Diencephalon (tissue), 1 donor: ENCODE data around the gene RPS27. TPM values are rescaled to one million over a fixed set of nuclear protein-coding genes. Genes with fewer than 3 reads are reported as not detected.

Experiments
- small RNA-seq: library from RNA; depleted of rRNA; stranded (forward); fragments of <200 nt; gene quantifications from one replicate; pipeline ENCODE3, GENCODE V24; 2014
- total RNA-seq: library from RNA; depleted of rRNA; stranded (reverse); fragments of >200 nt; gene quantifications from one replicate; pipeline ENCODE4 v1.2.3, GENCODE V29; 2014

Gene RPS27
- 1,449 TPM for total RNA-seq

GRCh38 chr1:153990468-153991150 lies at the start of gene RPS27:
Gene RPS27, plus strand, starts transcription at chr1:153990762. Its CDS starts 35 bp downstream, at chr1:153990797.

GRCh38 chr1:153946622-153947241 lies 43.8 kb upstream of the RPS27 start, which contains the start of gene DENND4B:
Gene DENND4B, minus strand, starts transcription at chr1:153946718. Its CDS starts 2,344 bp downstream, at chr1:153944374.

DNA sequence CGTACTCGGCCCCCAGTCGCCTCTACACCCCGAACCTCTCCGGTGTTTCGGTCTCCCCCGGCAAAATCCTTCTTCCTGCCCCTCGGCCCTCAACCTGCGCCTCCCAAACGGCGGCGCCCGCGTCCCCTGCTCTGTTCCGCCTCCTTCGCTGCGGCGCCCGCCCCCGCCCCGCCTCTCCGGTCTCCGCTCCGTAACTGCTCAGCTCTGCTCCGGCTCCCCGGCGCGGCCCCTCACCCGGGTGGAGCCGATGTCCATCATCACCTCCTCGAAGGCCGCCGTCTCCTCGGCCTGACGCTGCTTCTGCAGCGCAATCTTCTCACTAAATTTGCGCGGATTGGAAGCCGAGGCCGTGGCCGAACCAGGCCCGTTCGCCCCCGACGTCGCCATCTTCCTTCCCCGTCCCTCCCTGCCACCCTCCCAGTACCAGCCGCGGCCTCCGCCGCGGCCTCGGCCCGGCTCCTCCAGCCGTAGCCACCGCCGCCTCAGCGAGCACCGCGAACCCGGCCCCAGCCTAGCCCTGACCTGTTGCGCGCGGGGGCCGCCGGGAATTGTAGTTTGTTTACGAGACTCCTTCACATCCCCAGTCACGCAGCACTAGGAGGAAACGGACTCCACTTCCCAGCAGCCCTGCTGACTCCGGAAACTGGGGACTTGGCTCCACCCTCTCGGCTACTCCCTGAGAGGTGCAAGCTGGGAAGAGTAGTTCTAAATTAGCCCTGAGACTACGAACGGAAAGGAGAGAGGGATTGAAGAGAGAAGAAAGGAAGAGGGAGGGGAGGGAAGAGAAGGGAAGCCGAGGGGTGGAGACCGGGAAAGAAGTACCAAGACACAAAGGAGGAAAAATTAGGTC lies 32.2 kb upstream of the RPS27 start, which contains the start of gene CRTC2:
Gene CRTC2 (minus strand): TSS at position 502 of the 850 bp plus-strand sequence. CDS start 115 bp downstream, at position 387.

GRCh38 chr1:153963030-153963849 lies 27.3 kb upstream of the RPS27 start, which contains the start of gene SLC39A1:
Gene SLC39A1, minus strand, starts transcription at chr1:153963537. Its CDS starts 822 bp downstream, at chr1:153962715.

DNA sequence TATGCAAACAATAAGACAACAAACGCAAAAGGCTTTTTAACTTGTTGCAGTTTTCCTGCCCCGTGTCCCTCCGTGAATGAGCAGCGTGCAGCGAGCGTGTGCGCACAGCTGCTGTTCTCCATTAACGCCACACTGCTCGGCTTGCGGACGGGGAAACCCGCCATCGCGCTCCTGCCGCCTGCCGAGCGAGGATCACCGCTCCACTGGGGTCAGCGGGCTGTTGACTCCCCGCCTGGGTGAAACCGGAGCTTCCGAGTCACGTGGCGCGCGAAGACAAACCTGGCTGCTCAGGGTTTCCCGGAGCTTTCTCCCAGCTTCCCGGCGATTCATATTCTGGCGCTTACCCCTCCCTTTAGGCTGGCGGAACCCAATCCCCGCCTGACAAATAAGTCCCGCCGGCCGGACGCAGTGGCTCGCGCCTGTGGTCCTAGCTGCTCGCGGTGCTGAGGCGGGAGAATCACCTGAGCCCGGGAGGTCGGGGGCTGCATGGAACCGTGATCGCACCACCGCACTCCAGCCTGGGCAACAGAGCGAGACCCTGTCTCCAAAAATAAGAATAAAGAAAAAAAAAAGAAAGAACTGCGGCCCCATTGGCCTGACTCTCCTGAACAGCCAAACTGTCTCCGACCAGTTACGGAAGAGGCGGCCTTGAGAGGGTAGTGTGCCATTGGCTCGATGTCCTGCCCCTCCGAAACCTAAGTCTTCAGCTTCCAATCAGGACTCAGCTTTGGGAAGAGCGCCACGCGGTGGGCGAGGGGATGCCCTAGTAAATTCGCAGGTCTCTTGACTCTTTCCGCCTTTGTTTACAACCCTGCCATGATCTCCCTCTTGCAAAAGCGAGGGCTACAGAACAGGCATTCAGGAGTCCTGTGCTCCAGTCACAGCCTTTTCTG lies 23.2 kb upstream of the RPS27 start, which contains the start of gene CREB3L4:
Gene CREB3L4 (plus strand): TSS at position 796 of the 893 bp plus-strand sequence. CDS start 624 bp downstream, outside the sequence.

GRCh38 chr1:153977250-153978240 lies 13.0 kb upstream of the RPS27 start, which contains the start of gene JTB:
Gene JTB, minus strand, starts transcription at chr1:153977674. Its CDS starts 422 bp downstream, at chr1:153977252.

DNA sequence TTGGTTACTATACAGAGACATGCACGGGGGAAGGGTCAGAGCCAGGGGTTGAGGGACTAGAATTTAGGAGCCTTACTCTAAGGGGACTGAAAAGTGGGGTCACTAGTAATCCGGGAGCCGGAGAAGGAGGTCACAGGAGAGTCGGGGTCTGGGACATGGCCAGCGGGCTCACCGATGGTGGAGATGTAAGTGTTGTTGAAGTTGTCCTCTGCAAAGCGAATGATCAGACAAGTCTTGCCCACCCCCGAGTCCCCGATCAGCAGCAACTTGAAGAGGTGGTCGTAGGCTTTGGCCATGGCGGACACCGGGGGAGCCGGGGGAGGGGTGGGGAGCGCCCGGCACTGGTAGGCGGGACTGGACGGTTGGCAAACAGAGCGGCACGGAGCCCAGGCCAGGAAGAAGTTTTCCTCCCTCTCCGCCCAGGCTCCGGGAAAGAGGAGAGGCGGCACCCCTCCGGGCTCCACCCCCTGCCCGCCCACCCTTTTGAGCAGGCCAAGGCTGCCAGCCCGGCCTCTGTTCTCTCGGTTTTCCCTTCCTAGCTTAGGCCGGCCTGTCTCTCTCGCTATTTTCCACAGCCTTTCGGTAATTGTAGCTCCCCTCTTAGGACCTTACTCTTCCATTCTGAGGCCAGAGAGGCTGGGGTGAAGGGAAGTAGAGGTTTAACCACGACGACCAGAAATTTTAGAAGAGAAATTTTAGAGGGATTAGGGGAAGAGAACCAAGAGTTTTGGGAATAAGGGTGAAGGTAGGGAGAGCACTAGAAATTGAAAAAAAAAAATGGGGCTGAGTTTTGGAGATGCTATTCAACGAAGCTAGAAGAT lies 4.4 kb upstream of the RPS27 start, which contains the start of gene RAB13:
Gene RAB13 (minus strand): TSS at position 399 of the 821 bp plus-strand sequence. CDS start 103 bp downstream, at position 296.

Small RNA genes lying within 50 kb of the gene (small RNA-seq; reads per million reads assigned to genes)
- gene MIR6737 (not detected), gene RNU6-179P (not detected)

Other genes with a start within 250 kb of the RPS27 start
- gene SLC27A3, start 215.4 kb upstream of the RPS27 start, total RNA-seq: 15.9 TPM
- gene GATAD2B, start 67.8 kb upstream of the RPS27 start, total RNA-seq: 18.0 TPM
- 24.9 TPM for gene DENND4B, start 44.0 kb upstream of the RPS27 start, total RNA-seq
- 2.1 TPM for gene CRTC2, start 32.1 kb upstream of the RPS27 start, total RNA-seq
- 25.1 TPM for gene SLC39A1, start 27.2 kb upstream of the RPS27 start, total RNA-seq
- 6.9 TPM for gene CREB3L4, start 22.9 kb upstream of the RPS27 start, total RNA-seq
- 47.1 TPM for gene JTB, start 13.1 kb upstream of the RPS27 start, total RNA-seq
- 9.7 TPM for gene RAB13, start 4.4 kb upstream of the RPS27 start, total RNA-seq
- gene NUP210L, start 164.3 kb downstream of the RPS27 start, total RNA-seq: 0.23 TPM
- 223 TPM for gene TPM3, start 201.3 kb downstream of the RPS27 start, total RNA-seq
- not detected for gene CFAP141, start 215.6 kb downstream of the RPS27 start, total RNA-seq
- gene UBAP2L, start 230.2 kb downstream of the RPS27 start, total RNA-seq: 66.4 TPM